Prostate gland (tissue), 1 donor: ENCODE measurements around the gene TGIF2.

Experiments used
- POLR2A ChIP-seq: fragments of 450-650 bp; IDR thresholded peaks from one replicate; pipeline ENCODE4 v1.6.1; 2016; ENCODE audit warnings: antibody characterized with exemption, mild to moderate bottlenecking
- POLR2AphosphoS5 ChIP-seq: sonication (generic); formaldehyde crosslinking; IDR thresholded peaks from one replicate; pipeline ENCODE4 v1.6.1; 2017; ENCODE audit warnings: antibody characterized with exemption

- TF ChIP-seq POLR2A, result no peak
- TF ChIP-seq POLR2AphosphoS5, result no peak
Observed at GRCh38 chr20:36629719-36630681, 56.6 kb downstream of the TGIF2 start.
